HEK293 (cell line): ENCODE data around the gene PDLIM1.

Source experiments
- CTCF ChIA-PET: fragments of 350-600 bp; formaldehyde crosslinking; extraction: SDS; loops from one replicate; lab custom pipeline; 2021; ENCODE audit warnings: antibody characterized with exemption; lab: Yijun Ruan, JAX
- POLR2A ChIA-PET: fragments of 300-600 bp; formaldehyde crosslinking; extraction: SDS; loops from one replicate; lab custom pipeline; 2020; ENCODE audit warnings: antibody characterized with exemption, inconsistent platforms; lab: Yijun Ruan, JAX
- H3K27ac ChIP-seq: fragments of 200-500 bp; sonication (Bioruptor generic); 2 replicates; pipeline ENCODE4 v1.5.1; 2014; ENCODE audit warnings: low read depth, low read length, control low read depth, inconsistent platforms; ENCODE audit errors: extremely low read depth
- H3K36me3 ChIP-seq, 2 experiments: fragments of 200-500 bp in 1 of 2; sonication (Bioruptor generic) in 1 of 2; 1 replicate in 1 of 2; 2 replicates in 1 of 2; pipeline ENCODE4 v1.5.1; 2014 to 2017; ENCODE audit warnings: inconsistent platforms in 2 of 2, low read length in 2 of 2; ENCODE audit not compliant: control insufficient read depth in 2 of 2, insufficient read depth in 1 of 2
- H3K4me1 ChIP-seq: fragments of 200-500 bp; sonication (Bioruptor generic); 2 replicates; pipeline ENCODE4 v1.5.1; 2014; ENCODE audit warnings: mild to moderate bottlenecking, low read length, inconsistent platforms; ENCODE audit not compliant: control insufficient read depth, insufficient read depth
- H3K4me3 ChIP-seq: 2 replicates; pipeline ENCODE4 v1.5.1; 2011; ENCODE audit warnings: low read depth, mild to moderate bottlenecking, control low read depth, low read length, moderate library complexity
- H3K9me3 ChIP-seq: fragments of 200-500 bp; sonication (Bioruptor generic); 2 replicates; pipeline ENCODE4 v1.5.1; 2014; ENCODE audit warnings: low read depth, low read length, inconsistent platforms; ENCODE audit not compliant: control insufficient read depth, insufficient read depth
- EGR2 ChIP-seq: fragments of 450-650 bp; formaldehyde crosslinking; IDR thresholded peaks from 2 replicates; pipeline ENCODE4 v1.5.1; 2016; ENCODE audit warnings: low read depth, missing biosample characterization, missing genetic modification characterization
- GFI1B ChIP-seq: fragments of 450-650 bp; formaldehyde crosslinking; IDR thresholded peaks from 2 replicates; pipeline ENCODE4 v1.5.1; 2016; ENCODE audit warnings: missing biosample characterization, missing genetic modification characterization
- HOXD13 ChIP-seq: sonication (generic); formaldehyde crosslinking; IDR thresholded peaks from 2 replicates; pipeline ENCODE4 v1.8.0; 2022; ENCODE audit warnings: missing genetic modification reagents, borderline replicate concordance
- KLF10 ChIP-seq: fragments of 450-650 bp; IDR thresholded peaks from 2 replicates; pipeline ENCODE4 v1.5.1; 2018; ENCODE audit warnings: missing biosample characterization, mild to moderate bottlenecking, missing genetic modification characterization
- KLF8 ChIP-seq: fragments of 450-650 bp; formaldehyde crosslinking; IDR thresholded peaks from 2 replicates; pipeline ENCODE4 v1.5.1; 2016; ENCODE audit warnings: missing biosample characterization, missing genetic modification characterization
- PRDM1 ChIP-seq: fragments of 450-650 bp; formaldehyde crosslinking; IDR thresholded peaks from 2 replicates; pipeline ENCODE4; 2016; ENCODE audit warnings: missing biosample characterization, missing genetic modification characterization
- TRIM28 ChIP-seq: IDR thresholded peaks from 2 replicates; pipeline ENCODE4 v1.6.1; 2011; ENCODE audit warnings: low read length, control low read depth, borderline replicate concordance
- WT1 ChIP-seq: fragments of 450-650 bp; formaldehyde crosslinking; IDR thresholded peaks from 2 replicates; pipeline ENCODE4 v1.5.1; 2016; ENCODE audit warnings: missing biosample characterization, missing genetic modification characterization
- ZBTB17 ChIP-seq: fragments of 450-650 bp; formaldehyde crosslinking; IDR thresholded peaks from 2 replicates; pipeline ENCODE4 v1.5.1; 2016; ENCODE audit warnings: missing biosample characterization, missing genetic modification characterization
- ZBTB7A ChIP-seq: fragments of 450-650 bp; formaldehyde crosslinking; IDR thresholded peaks from 2 replicates; pipeline ENCODE4 v1.5.1; 2016; ENCODE audit warnings: low read depth, missing biosample characterization, missing genetic modification characterization
- ZEB2 ChIP-seq: fragments of 450-650 bp; formaldehyde crosslinking; IDR thresholded peaks from 2 replicates; pipeline ENCODE4 v1.5.1; 2016; ENCODE audit warnings: missing biosample characterization, missing genetic modification characterization
- ZFHX2 ChIP-seq: fragments of 450-650 bp; formaldehyde crosslinking; conservative IDR thresholded peaks from 2 replicates; pipeline ENCODE4 v1.5.1; 2016; ENCODE audit warnings: missing biosample characterization, missing genetic modification characterization
- ZNF10 ChIP-seq: fragments of 450-650 bp; formaldehyde crosslinking; IDR thresholded peaks from 2 replicates; pipeline ENCODE4 v1.5.1; 2017; ENCODE audit warnings: missing biosample characterization, missing genetic modification characterization
- ZNF132 ChIP-seq: fragments of 450-650 bp; formaldehyde crosslinking; IDR thresholded peaks from 2 replicates; pipeline ENCODE4 v1.5.1; 2017; ENCODE audit warnings: missing biosample characterization, missing genetic modification characterization, borderline replicate concordance
- ZNF138 ChIP-seq: fragments of 450-650 bp; formaldehyde crosslinking; IDR thresholded peaks from 2 replicates; pipeline ENCODE4 v1.5.1; 2016; ENCODE audit warnings: missing biosample characterization, missing genetic modification characterization, borderline replicate concordance
- ZNF223 ChIP-seq: fragments of 450-650 bp; formaldehyde crosslinking; IDR thresholded peaks from 2 replicates; pipeline ENCODE4 v1.5.1; 2016; ENCODE audit warnings: missing biosample characterization, missing genetic modification characterization
- ZNF23 ChIP-seq: fragments of 450-650 bp; formaldehyde crosslinking; IDR thresholded peaks from 2 replicates; pipeline ENCODE4 v1.5.1; 2016; ENCODE audit warnings: missing biosample characterization, missing genetic modification characterization, borderline replicate concordance
- ZNF302 ChIP-seq: fragments of 450-650 bp; formaldehyde crosslinking; IDR thresholded peaks from 2 replicates; pipeline ENCODE4 v1.5.1; 2016; ENCODE audit warnings: missing biosample characterization, missing genetic modification characterization, low read depth
- ZNF423 ChIP-seq: fragments of 450-650 bp; formaldehyde crosslinking; IDR thresholded peaks from 2 replicates; pipeline ENCODE4 v1.5.1; 2016; ENCODE audit warnings: missing biosample characterization, missing genetic modification characterization
- ZNF561 ChIP-seq: fragments of 450-650 bp; IDR thresholded peaks from 2 replicates; pipeline ENCODE4 v1.5.1; 2018; ENCODE audit warnings: missing biosample characterization, missing genetic modification characterization, borderline replicate concordance
- ZNF654 ChIP-seq: fragments of 450-650 bp; formaldehyde crosslinking; IDR thresholded peaks from 2 replicates; pipeline ENCODE4 v1.5.1; 2016; ENCODE audit warnings: low read depth, missing biosample characterization, missing genetic modification characterization
- ZNF701 ChIP-seq: fragments of 450-650 bp; formaldehyde crosslinking; IDR thresholded peaks from 2 replicates; pipeline ENCODE4 v1.5.1; 2016; ENCODE audit warnings: missing biosample characterization, missing genetic modification characterization
- ZNF785 ChIP-seq: fragments of 450-650 bp; formaldehyde crosslinking; IDR thresholded peaks from 2 replicates; pipeline ENCODE4 v1.5.1; 2016; ENCODE audit warnings: missing biosample characterization, missing genetic modification characterization
- ZNF837 ChIP-seq: fragments of 450-650 bp; formaldehyde crosslinking; IDR thresholded peaks from 2 replicates; pipeline ENCODE4 v1.5.1; 2016; ENCODE audit warnings: missing biosample characterization, missing genetic modification characterization
- ZSCAN30 ChIP-seq: fragments of 450-650 bp; IDR thresholded peaks from 2 replicates; pipeline ENCODE4 v1.5.1; 2018; ENCODE audit warnings: missing biosample characterization, mild to moderate bottlenecking, missing genetic modification characterization, moderate library complexity
- TF ChIP-seq, protein P1 (sequence below): fragments of 450-650 bp; formaldehyde crosslinking; IDR thresholded peaks from 2 replicates; pipeline ENCODE4 v1.5.1; 2016; ENCODE audit warnings: missing biosample characterization, missing genetic modification characterization
- TF ChIP-seq, protein P2 (sequence below): fragments of 450-650 bp; formaldehyde crosslinking; IDR thresholded peaks from 2 replicates; pipeline ENCODE4 v1.5.1; 2016; ENCODE audit warnings: missing biosample characterization, missing genetic modification characterization, low read depth
- TF ChIP-seq, protein P3 (sequence below): fragments of 450-650 bp; formaldehyde crosslinking; IDR thresholded peaks from 2 replicates; pipeline ENCODE4 v1.5.1; 2016; ENCODE audit warnings: missing biosample characterization, missing genetic modification characterization
- TF ChIP-seq, protein P4 (sequence below): fragments of 450-650 bp; formaldehyde crosslinking; IDR thresholded peaks from 2 replicates; pipeline ENCODE4 v1.5.1; 2016; ENCODE audit warnings: missing biosample characterization, missing genetic modification characterization

The PDLIM1 gene

DNA sequence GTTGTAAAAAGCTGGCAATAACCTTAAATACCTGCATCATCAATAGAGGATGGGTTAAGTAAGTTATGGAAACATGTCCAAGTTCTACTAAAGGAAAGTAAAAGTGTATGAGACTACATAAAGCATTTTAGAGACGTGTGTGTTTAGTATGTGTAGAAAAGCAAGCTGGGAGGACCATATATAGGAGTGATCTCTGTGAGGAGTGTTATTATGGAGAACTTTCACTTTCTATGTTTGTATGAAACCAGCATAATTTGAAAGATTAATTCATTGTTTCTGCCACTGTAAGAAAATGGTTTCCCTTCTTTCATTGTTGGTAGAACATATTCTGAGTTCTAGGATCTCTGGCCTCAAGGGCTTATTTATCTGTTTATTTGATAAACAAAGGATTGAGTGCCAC, 19.2 kb upstream of the PDLIM1 start:
- H3K9me3 ChIP-seq = no peaks in the 10 kb centered on the region
- H3K4me1 ChIP-seq = peaks cover 25% of the 10 kb centered on the region
- H3K36me3 ChIP-seq = no peaks in the 10 kb centered on the region
- no peak overlapping the region for H3K27ac ChIP-seq
- H3K4me3 ChIP-seq = no peak overlapping the region
- ChIA-PET CTCF (interaction anchor here (0.7 to 3.1 kb wide), 2 partner anchors 10 to 54 kb away, joined by 4 to 13 read pairs; no protein-coding TSS in a partner anchor), POLR2A (no interaction called here)
- TF ChIP-seq PRDM1 (tag by site-specific recombination) (0 out of 2 replicates have a peak, but pooled peaks have one; percentile 17), ZNF132 (no peak), ZNF302 (tag by site-specific recombination) (no peak), ZEB2 (tag by site-specific recombination) (no peak), ZNF223 (tag by site-specific recombination) (no peak)
- TF ChIP-seq, protein P1, sequence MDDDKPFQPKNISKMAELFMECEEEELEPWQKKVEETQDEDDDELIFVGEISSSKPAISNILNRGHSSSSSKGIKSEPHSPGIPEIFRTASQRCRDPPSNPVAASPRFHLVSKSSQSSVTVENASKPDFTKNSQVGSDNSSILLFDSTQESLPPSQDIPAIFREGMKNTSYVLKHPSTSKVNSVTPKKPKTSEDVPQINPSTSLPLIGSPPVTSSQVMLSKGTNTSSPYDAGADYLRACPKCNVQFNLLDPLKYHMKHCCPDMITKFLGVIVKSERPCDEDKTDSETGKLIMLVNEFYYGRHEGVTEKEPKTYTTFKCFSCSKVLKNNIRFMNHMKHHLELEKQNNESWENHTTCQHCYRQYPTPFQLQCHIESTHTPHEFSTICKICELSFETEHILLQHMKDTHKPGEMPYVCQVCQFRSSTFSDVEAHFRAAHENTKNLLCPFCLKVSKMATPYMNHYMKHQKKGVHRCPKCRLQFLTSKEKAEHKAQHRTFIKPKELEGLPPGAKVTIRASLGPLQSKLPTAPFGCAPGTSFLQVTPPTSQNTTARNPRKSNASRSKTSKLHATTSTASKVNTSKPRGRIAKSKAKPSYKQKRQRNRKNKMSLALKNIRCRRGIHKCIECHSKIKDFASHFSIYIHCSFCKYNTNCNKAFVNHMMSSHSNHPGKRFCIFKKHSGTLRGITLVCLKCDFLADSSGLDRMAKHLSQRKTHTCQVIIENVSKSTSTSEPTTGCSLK (tag by site-specific recombination) = no peak

DNA sequence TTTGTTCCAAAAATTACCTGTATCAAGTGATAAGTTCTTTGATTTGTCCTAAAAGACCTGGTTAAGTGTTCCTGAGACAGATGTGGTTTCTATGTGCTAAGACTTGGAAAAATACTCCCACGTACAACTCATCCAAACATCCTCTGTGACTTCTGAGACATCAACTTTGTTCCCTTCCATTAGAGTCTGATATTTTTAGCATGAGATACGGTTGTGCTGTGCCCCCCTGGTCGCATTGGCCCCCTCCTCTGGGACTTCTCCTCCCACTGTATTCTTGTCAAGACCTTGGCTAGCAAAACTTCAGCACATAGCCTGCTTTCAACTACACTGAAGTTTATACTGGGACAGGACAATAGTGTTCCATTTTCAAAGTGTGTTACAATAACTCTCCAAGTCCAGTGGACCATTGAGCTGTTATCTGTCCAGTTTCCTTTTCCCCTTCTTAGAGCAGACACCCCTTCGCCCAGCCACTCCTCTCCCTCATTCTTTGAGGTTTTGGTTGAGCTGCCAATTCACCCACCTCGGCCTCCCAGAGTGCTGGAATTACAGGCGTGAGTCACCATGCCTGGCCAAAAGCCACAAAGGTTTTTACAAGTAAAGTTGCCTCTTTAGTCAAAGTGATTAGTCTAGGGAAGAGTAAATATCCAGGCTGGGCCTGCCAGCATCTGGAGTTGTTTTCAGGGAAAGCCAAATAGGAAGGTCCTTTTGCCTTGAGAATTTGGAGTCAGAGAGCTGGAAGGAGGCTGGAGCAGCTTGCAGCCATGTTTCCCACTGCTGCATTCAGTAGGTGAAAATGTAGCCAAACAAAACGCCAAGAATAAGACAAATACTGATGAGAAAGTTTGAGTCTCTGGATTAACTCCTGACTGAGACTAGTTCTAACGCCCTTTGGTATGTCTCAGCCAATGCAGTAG, 17.8 kb upstream of the PDLIM1 start:
- POLR2A ChIA-PET = interaction anchor here (0.6 to 0.9 kb wide), 3 partner anchors 53 to 895 kb away, joined by 3 read pairs; no protein-coding TSS in a partner anchor
- no peak overlapping the region for H3K4me3 ChIP-seq
- TF ChIP-seq KLF8 (tag by site-specific recombination) (peak; percentile 75), ZNF561 (tag by site-specific recombination) (0 out of 2 replicates have a peak, but pooled peaks have one; percentile 24), KLF10 (tag by site-specific recombination) (peak; percentile 70; the same call in 1 of the 2 replicates), EGR2 (tag by site-specific recombination) (peak; percentile 50), ZNF423 (tag by site-specific recombination) (peak; percentile 83), ZEB2 (tag by site-specific recombination) (peak; percentile 88), ZNF837 (tag by site-specific recombination) (no peak), ZNF654 (tag by site-specific recombination) (no peak), ZBTB7A (tag by site-specific recombination) (no peak), TRIM28 (peak; percentile 75), ZNF10 (tag by site-specific recombination) (peak; percentile 59; the same call in 1 of the 2 replicates), ZNF785 (no peak), ZSCAN30 (tag by site-specific recombination) (peak; percentile 45; the same call in 1 of the 2 replicates), ZNF701 (tag by site-specific recombination) (no peak), ZBTB17 (peak; percentile 86), WT1 (tag by site-specific recombination) (peak; percentile 83), GFI1B (tag by site-specific recombination) (peak; percentile 48; the same call in 1 of the 2 replicates), ZFHX2 (peak; percentile 33), ZNF23 (tag by site-specific recombination) (no peak), ZNF138 (tag by site-specific recombination) (no peak), HOXD13 (peak; percentile 31; the same call in 1 of the 2 replicates)
- TF ChIP-seq, protein P2, sequence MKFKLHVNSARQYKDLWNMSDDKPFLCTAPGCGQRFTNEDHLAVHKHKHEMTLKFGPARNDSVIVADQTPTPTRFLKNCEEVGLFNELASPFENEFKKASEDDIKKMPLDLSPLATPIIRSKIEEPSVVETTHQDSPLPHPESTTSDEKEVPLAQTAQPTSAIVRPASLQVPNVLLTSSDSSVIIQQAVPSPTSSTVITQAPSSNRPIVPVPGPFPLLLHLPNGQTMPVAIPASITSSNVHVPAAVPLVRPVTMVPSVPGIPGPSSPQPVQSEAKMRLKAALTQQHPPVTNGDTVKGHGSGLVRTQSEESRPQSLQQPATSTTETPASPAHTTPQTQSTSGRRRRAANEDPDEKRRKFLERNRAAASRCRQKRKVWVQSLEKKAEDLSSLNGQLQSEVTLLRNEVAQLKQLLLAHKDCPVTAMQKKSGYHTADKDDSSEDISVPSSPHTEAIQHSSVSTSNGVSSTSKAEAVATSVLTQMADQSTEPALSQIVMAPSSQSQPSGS (tag by site-specific recombination) = no peak
- TF ChIP-seq, protein P3, sequence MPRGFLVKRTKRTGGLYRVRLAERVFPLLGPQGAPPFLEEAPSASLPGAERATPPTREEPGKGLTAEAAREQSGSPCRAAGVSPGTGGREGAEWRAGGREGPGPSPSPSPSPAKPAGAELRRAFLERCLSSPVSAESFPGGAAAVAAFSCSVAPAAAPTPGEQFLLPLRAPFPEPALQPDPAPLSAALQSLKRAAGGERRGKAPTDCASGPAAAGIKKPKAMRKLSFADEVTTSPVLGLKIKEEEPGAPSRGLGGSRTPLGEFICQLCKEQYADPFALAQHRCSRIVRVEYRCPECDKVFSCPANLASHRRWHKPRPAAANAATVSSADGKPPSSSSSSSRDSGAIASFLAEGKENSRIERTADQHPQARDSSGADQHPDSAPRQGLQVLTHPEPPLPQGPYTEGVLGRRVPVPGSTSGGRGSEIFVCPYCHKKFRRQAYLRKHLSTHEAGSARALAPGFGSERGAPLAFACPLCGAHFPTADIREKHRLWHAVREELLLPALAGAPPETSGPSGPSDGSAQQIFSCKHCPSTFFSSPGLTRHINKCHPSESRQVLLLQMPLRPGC (tag by site-specific recombination) = peak; percentile 100
- TF ChIP-seq, protein P4, sequence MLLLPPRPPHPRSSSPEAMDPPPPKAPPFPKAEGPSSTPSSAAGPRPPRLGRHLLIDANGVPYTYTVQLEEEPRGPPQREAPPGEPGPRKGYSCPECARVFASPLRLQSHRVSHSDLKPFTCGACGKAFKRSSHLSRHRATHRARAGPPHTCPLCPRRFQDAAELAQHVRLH (tag by site-specific recombination) = no peak; the same call in 1 of the 2 replicates

More for the DNA sequence above, 17.8 kb upstream of the PDLIM1 start:
- H3K4me1 ChIP-seq = peaks cover 25% of the 10 kb centered on the region
- H3K27ac ChIP-seq = peak overlapping the region; percentile 42
- H3K36me3 ChIP-seq = no peaks in the 10 kb centered on the region
- CTCF ChIA-PET = interaction anchor here (0.6 to 3.1 kb wide), 8 partner anchors 14 to 175 kb away, joined by 3 to 13 read pairs (median 4); no protein-coding TSS in a partner anchor
- no peaks in the 10 kb centered on the region for H3K9me3 ChIP-seq
